Neural progenitor cell (in vitro differentiated cells): ENCODE results near the gene PDZRN4. TPM values are rescaled to one million over a fixed set of nuclear protein-coding genes. Genes with fewer than 3 reads are reported as not detected.

Experiments used
- DNase-seq: peaks from one replicate; pipeline ENCODE4 v3.0.0-alpha.2; 2016; ENCODE audit warnings: low spot score
- H2AFZ ChIP-seq: fragments of 200-600 bp; sonication (generic); replicated peaks from 2 replicates; pipeline ENCODE4 v1.6.1; 2016; ENCODE audit warnings: antibody characterized with exemption
- H3F3A ChIP-seq: fragments of 200-600 bp; sonication (generic); 2 replicates; pipeline ENCODE4 v1.6.1; 2016; ENCODE audit warnings: antibody characterized with exemption, low read depth
- H3K27ac ChIP-seq: fragments of 200-600 bp; sonication (generic); 2 replicates; pipeline ENCODE4 v1.5.1; 2016; ENCODE audit warnings: mild to moderate bottlenecking
- H3K27me3 ChIP-seq: fragments of 200-600 bp; sonication (generic); 2 replicates; pipeline ENCODE4 v1.6.1; 2016; ENCODE audit warnings: mild to moderate bottlenecking, moderate library complexity
- H3K36me3 ChIP-seq: fragments of 200-600 bp; sonication (generic); 2 replicates; pipeline ENCODE4 v1.5.1; 2016
- H3K4me1 ChIP-seq: fragments of 200-600 bp; sonication (generic); 2 replicates; pipeline ENCODE4 v1.6.1; 2016; ENCODE audit warnings: mixed run types
- H3K4me2 ChIP-seq: fragments of 200-600 bp; sonication (generic); 2 replicates; pipeline ENCODE4 v1.6.1; 2016
- H3K4me3 ChIP-seq: fragments of 200-600 bp; sonication (generic); 2 replicates; pipeline ENCODE4 v1.5.1; 2016
- H3K79me2 ChIP-seq: fragments of 200-600 bp; sonication (generic); 2 replicates; pipeline ENCODE4 v1.6.1; 2016; ENCODE audit warnings: low read depth
- H3K9ac ChIP-seq: fragments of 200-600 bp; sonication (generic); 2 replicates; pipeline ENCODE4 v1.6.1; 2016
- H3K9me3 ChIP-seq: fragments of 200-600 bp; sonication (generic); 2 replicates; pipeline ENCODE4 v1.5.1; 2016; ENCODE audit warnings: low read depth
- H4K20me1 ChIP-seq: fragments of 200-600 bp; sonication (generic); 2 replicates; pipeline ENCODE4 v1.6.1; 2016; ENCODE audit warnings: low read depth
- H3K27ac Mint-ChIP-seq: 3 replicates; pipeline ENCODE4 v1.8.0; 2021; ENCODE audit warnings: mixed read lengths
- H3K27me3 Mint-ChIP-seq: 2 replicates; pipeline ENCODE4 v1.8.0; 2022; ENCODE audit warnings: low read depth, mild to moderate bottlenecking, inconsistent platforms, moderate library complexity, mixed read lengths; ENCODE audit not compliant: insufficient read depth
- H3K36me3 Mint-ChIP-seq: 3 replicates; pipeline ENCODE4 v1.8.0; 2021; ENCODE audit warnings: mixed read lengths
- H3K4me1 Mint-ChIP-seq: 3 replicates; pipeline ENCODE4 v1.8.0; 2021; ENCODE audit warnings: mixed read lengths
- H3K4me3 Mint-ChIP-seq: 3 replicates; pipeline ENCODE4 v1.8.0; 2021; ENCODE audit warnings: mild to moderate bottlenecking, moderate library complexity, mixed read lengths
- H3K9me3 Mint-ChIP-seq: 3 replicates; pipeline ENCODE4 v1.8.0; 2020; ENCODE audit warnings: mixed read lengths
- EZH2 ChIP-seq: fragments of 200-600 bp; sonication (generic); IDR thresholded peaks from 2 replicates; pipeline ENCODE4 v1.6.1; 2017; ENCODE audit warnings: antibody characterized with exemption, mild to moderate bottlenecking, moderate library complexity
- EZH2phosphoT487 ChIP-seq: fragments of 200-600 bp; sonication (generic); IDR thresholded peaks from 2 replicates; pipeline ENCODE4 v1.6.1; 2017; ENCODE audit warnings: antibody characterized with exemption
- total RNA-seq: library from RNA; depleted of rRNA; stranded (reverse); fragments of >200 nt; gene quantifications from 2 replicates; pipeline ENCODE4 v1.2.3, GENCODE V29; 2015; ENCODE audit warnings: low replicate concordance
- TF ChIP-seq, protein P1 (sequence below): fragments of 200-600 bp; sonication (generic); IDR thresholded peaks from 2 replicates; pipeline ENCODE4 v1.5.1; 2017; ENCODE audit warnings: antibody characterized with exemption, mild to moderate bottlenecking

PDZRN4 gene
- total RNA-seq, 1 donor from 2014 or later = 0.06 TPM

- Histone ChIP-seq H3K27ac (no peak overlapping the region), H3K27me3 (no peaks in the 10 kb centered on the region), H3K9ac (no peak overlapping the region), H3K79me2 (no peaks in the 10 kb centered on the region), H4K20me1 (no peaks in the 10 kb centered on the region), H3K4me2 (no peak overlapping the region), H2AFZ (peak overlapping the region; percentile 42), H3K4me1 (no peaks in the 10 kb centered on the region), H3K9me3 (no peaks in the 10 kb centered on the region), H3K4me3 (no peak overlapping the region), H3K36me3 (no peaks in the 10 kb centered on the region), H3F3A (no peaks in the 10 kb centered on the region)
- Mint-ChIP-seq H3K27ac (peak overlapping the region; percentile 43), H3K27me3 (no peaks in the 10 kb centered on the region), H3K4me3 (no peak overlapping the region), H3K9me3 (peaks cover 8% of the 10 kb centered on the region), H3K36me3 (no peaks in the 10 kb centered on the region), H3K4me1 (peaks cover 29% of the 10 kb centered on the region)
- TF ChIP-seq EZH2phosphoT487 = no peak
- no peak for TF ChIP-seq EZH2
- TF ChIP-seq, protein P1, sequence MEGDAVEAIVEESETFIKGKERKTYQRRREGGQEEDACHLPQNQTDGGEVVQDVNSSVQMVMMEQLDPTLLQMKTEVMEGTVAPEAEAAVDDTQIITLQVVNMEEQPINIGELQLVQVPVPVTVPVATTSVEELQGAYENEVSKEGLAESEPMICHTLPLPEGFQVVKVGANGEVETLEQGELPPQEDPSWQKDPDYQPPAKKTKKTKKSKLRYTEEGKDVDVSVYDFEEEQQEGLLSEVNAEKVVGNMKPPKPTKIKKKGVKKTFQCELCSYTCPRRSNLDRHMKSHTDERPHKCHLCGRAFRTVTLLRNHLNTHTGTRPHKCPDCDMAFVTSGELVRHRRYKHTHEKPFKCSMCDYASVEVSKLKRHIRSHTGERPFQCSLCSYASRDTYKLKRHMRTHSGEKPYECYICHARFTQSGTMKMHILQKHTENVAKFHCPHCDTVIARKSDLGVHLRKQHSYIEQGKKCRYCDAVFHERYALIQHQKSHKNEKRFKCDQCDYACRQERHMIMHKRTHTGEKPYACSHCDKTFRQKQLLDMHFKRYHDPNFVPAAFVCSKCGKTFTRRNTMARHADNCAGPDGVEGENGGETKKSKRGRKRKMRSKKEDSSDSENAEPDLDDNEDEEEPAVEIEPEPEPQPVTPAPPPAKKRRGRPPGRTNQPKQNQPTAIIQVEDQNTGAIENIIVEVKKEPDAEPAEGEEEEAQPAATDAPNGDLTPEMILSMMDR = no peak
- no peak for DNase-seq
These were observed 98.3 kb downstream of the PDZRN4 start for GRCh38 chr12:41286426-41286825.

DNA sequence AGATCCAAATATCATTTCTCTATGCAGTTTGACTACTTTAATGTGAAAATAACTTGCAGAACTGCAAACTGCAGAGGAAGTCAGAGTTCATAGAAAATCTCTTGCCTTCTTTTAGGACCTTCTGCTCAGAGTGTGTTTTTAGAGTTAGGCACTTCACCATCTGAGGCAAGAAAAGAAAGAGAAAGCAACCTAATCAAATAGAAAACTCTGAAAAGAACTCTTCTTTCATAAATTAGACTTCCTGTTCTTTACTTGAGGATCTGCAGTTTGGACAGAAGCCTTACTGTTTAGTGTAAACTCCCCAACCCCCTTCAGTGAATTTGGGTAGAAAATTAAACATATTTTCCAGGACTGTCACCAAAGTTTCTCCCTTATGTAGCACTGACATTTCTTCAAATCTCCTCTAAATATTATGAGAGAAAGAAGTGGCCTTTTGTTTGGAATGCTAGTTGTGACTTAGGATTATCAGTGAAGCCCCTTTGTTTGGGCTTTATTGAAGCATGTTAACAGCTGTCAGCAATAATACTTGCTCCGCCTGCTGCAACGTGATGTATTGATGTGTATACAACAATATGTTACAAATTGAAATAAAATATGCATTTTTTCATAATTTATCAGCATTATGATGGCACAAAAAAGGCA, 99.5 kb downstream of the PDZRN4 start:
- Histone ChIP-seq H3K4me1 (no peaks in the 10 kb centered on the region), H3K4me3 (no peak overlapping the region), H3F3A (no peaks in the 10 kb centered on the region), H3K36me3 (no peaks in the 10 kb centered on the region), H3K27ac (no peak overlapping the region), H2AFZ (no peak overlapping the region), H3K4me2 (no peak overlapping the region), H4K20me1 (no peaks in the 10 kb centered on the region), H3K9me3 (no peaks in the 10 kb centered on the region), H3K79me2 (no peaks in the 10 kb centered on the region), H3K27me3 (no peaks in the 10 kb centered on the region), H3K9ac (no peak overlapping the region)
- Mint-ChIP-seq H3K4me3 (no peak overlapping the region), H3K27ac (peak overlapping the region; percentile 26), H3K9me3 (peaks cover 8% of the 10 kb centered on the region), H3K36me3 (no peaks in the 10 kb centered on the region), H3K4me1 (peaks cover 34% of the 10 kb centered on the region), H3K27me3 (no peaks in the 10 kb centered on the region)
- no peak for DNase-seq
- TF ChIP-seq, protein P1 = no peak
- no peak for TF ChIP-seq EZH2
- no peak for TF ChIP-seq EZH2phosphoT487

DNA sequence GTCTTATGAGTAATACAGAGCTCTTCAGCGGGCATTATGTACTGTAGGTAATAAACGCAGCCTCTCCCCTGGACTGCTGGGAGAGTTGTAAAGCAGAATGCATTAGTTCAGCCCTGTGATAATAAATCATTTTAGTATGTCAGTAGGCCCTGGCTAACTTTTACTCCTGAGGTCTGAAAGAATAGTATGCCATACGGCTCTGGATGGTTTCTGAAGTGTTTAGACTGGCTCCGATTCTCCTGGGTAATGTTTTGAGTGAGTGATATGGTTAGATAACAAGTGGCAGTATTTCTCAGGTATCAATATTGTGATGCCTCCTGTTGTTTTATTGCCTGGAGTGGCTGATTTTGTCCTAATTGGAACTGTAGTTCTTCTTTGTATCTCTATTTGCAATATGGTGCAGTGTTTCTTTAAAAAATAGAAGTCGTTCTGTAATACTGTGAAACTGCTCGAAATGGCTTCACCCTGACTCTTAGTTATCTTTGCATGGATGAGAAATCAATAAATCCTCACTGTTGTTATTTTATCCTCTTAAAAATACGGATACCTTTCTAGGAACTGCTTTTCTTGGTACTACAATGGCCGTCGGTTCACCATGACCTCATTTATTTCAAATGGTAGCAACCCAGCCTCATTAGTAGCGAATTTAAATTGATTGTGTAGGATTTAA, 100.2 kb downstream of the PDZRN4 start:
- Histone ChIP-seq H3K27me3 (no peaks in the 10 kb centered on the region), H3K27ac (no peak overlapping the region), H3K4me2 (no peak overlapping the region), H2AFZ (no peak overlapping the region), H3K4me1 (no peaks in the 10 kb centered on the region), H3K79me2 (no peaks in the 10 kb centered on the region), H3K9me3 (no peaks in the 10 kb centered on the region), H3K4me3 (no peak overlapping the region), H4K20me1 (no peaks in the 10 kb centered on the region), H3K9ac (no peak overlapping the region), H3K36me3 (no peaks in the 10 kb centered on the region), H3F3A (no peaks in the 10 kb centered on the region)
- Mint-ChIP-seq H3K27ac (no peak overlapping the region), H3K9me3 (peaks cover 7% of the 10 kb centered on the region), H3K36me3 (no peaks in the 10 kb centered on the region), H3K4me3 (no peak overlapping the region), H3K4me1 (peaks cover 35% of the 10 kb centered on the region), H3K27me3 (no peaks in the 10 kb centered on the region)
- TF ChIP-seq EZH2phosphoT487 = no peak
- TF ChIP-seq, protein P1 = no peak
- TF ChIP-seq EZH2 = no peak
- DNase-seq = no peak
